ENCODE measurements around the gene KRTAP10-8.
"Not testable (repeated sequence)": the region's sequence is repeated elsewhere in the genome, so short reads cannot be mapped to it uniquely, and the experiment has no call there.

KRTAP10-8 gene

DNA sequence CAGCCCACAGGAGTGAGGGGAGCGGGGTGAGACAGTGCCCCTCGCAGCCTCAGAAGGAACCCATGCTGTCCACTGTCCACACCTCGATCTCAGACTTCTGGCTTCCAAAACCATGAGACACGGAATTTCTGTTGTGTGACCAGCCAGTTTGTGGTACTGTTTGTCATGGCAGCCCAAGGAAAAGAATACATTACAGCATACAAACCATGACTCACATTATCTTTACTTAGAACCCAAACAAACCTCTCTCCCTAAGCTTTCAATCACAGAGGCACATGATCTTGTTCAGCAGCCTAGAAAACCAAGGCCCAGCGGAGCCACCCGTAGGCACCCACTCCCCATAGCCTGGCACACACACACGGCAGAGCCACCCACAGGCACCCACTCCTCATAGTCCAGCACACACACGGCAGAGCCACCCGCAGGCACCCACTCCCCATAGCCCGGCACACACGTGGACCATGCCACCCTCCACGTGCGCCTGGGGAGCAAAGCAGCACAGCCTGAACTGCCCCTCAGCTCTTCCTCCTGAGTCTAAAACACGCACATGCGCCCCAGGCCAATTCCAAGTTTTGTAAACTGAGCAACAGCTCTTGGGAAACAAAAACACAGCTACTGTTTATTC, 38.8 kb upstream of the KRTAP10-8 start:
- TF ChIP-seq, protein P1, sequence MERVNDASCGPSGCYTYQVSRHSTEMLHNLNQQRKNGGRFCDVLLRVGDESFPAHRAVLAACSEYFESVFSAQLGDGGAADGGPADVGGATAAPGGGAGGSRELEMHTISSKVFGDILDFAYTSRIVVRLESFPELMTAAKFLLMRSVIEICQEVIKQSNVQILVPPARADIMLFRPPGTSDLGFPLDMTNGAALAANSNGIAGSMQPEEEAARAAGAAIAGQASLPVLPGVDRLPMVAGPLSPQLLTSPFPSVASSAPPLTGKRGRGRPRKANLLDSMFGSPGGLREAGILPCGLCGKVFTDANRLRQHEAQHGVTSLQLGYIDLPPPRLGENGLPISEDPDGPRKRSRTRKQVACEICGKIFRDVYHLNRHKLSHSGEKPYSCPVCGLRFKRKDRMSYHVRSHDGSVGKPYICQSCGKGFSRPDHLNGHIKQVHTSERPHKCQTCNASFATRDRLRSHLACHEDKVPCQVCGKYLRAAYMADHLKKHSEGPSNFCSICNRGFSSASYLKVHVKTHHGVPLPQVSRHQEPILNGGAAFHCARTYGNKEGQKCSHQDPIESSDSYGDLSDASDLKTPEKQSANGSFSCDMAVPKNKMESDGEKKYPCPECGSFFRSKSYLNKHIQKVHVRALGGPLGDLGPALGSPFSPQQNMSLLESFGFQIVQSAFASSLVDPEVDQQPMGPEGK (CRISPR knock-in tag; IDR thresholded peaks at IDR 0.05; ENCODE audit: borderline replicate concordance): no peak
- TF ChIP-seq PPARA (CRISPR knock-in tag; IDR thresholded peaks at IDR 0.05; ENCODE audit: borderline replicate concordance): no peak
- TF ChIP-seq, protein P2, sequence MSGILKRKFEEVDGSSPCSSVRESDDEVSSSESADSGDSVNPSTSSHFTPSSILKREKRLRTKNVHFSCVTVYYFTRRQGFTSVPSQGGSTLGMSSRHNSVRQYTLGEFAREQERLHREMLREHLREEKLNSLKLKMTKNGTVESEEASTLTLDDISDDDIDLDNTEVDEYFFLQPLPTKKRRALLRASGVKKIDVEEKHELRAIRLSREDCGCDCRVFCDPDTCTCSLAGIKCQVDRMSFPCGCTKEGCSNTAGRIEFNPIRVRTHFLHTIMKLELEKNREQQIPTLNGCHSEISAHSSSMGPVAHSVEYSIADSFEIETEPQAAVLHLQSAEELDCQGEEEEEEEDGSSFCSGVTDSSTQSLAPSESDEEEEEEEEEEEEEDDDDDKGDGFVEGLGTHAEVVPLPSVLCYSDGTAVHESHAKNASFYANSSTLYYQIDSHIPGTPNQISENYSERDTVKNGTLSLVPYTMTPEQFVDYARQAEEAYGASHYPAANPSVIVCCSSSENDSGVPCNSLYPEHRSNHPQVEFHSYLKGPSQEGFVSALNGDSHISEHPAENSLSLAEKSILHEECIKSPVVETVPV (CRISPR knock-in tag; IDR thresholded peaks at IDR 0.05): no peak
- no peak; the same call in 2 of the 3 replicates for ATAC-seq

DNA sequence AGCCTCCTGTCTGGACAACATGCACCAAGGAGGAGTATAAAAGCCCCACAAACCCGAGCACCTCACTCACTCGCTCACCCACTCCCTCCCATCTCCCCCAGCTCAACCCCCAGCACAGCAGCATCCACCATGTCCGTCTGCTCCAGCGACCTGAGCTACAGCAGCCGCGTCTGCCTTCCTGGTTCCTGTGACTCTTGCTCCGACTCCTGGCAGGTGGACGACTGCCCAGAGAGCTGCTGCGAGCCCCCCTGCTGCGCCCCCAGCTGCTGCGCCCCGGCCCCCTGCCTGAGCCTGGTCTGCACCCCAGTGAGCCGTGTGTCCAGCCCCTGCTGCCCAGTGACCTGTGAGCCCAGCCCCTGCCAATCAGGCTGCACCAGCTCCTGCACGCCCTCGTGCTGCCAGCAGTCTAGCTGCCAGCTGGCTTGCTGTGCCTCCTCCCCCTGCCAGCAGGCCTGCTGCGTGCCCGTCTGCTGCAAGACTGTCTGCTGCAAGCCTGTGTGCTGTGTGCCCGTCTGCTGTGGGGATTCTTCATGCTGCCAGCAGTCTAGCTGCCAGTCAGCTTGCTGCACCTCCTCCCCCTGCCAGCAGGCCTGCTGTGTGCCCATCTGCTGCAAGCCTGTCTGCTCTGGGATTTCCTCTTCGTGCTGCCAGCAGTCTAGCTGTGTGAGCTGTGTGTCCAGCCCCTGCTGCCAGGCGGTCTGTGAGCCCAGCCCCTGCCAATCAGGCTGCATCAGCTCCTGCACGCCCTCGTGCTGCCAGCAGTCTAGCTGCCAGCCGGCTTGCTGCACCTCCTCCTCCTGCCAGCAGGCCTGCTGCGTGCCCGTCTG, 38.0 kb upstream of the KRTAP10-8 start, which contains the start of gene KRTAP10-4:
Gene KRTAP10-4 (plus strand): TSS at position 100 of the 827 bp plus-strand sequence. CDS start 30 bp downstream, at position 130.
- ATAC-seq: not testable (repeated sequence)

- no peak; the same call in 2 of the 3 replicates for ATAC-seq
- no peak for TF ChIP-seq ESRRG (CRISPR knock-in tag; IDR thresholded peaks at IDR 0.05)
- TF ChIP-seq ZFP30 (CRISPR knock-in tag; IDR thresholded peaks at IDR 0.05): no peak
- TF ChIP-seq ZNF565 (CRISPR knock-in tag; conservative IDR thresholded peaks at IDR 0.05; ENCODE audit: low read depth): no peak
- TF ChIP-seq SNAI2 (CRISPR knock-in tag; IDR thresholded peaks at IDR 0.05): no peak
- TF ChIP-seq POU6F1 (CRISPR knock-in tag; IDR thresholded peaks at IDR 0.05; ENCODE audit: borderline replicate concordance, low read depth): no peak
- TF ChIP-seq, protein P2 (CRISPR knock-in tag; IDR thresholded peaks at IDR 0.05): no peak
- no peak for TF ChIP-seq TSHZ2 (CRISPR knock-in tag; IDR thresholded peaks at IDR 0.05)
- TF ChIP-seq ISL1 (CRISPR knock-in tag; IDR thresholded peaks at IDR 0.05): no peak
- no peak for TF ChIP-seq PPARA (CRISPR knock-in tag; IDR thresholded peaks at IDR 0.05; ENCODE audit: borderline replicate concordance)
- TF ChIP-seq BACH2 (CRISPR knock-in tag; IDR thresholded peaks at IDR 0.05; ENCODE audit: borderline replicate concordance): no peak
- no peak for TF ChIP-seq OSR1 (CRISPR knock-in tag; IDR thresholded peaks at IDR 0.05)
- TF ChIP-seq CSDC2 (CRISPR knock-in tag; IDR thresholded peaks at IDR 0.05): no peak
- TF ChIP-seq, protein P1 (CRISPR knock-in tag; IDR thresholded peaks at IDR 0.05; ENCODE audit: borderline replicate concordance): no peak
- TF ChIP-seq GLIS3 (CRISPR knock-in tag; IDR thresholded peaks at IDR 0.05): no peak
- TF ChIP-seq ZC3H10 (CRISPR knock-in tag; IDR thresholded peaks at IDR 0.05): no peak
- TF ChIP-seq RARB (CRISPR knock-in tag; IDR thresholded peaks at IDR 0.05): no peak
- TF ChIP-seq ZNF70 (CRISPR knock-in tag; IDR thresholded peaks at IDR 0.05): no peak
- TF ChIP-seq ZNF8 (CRISPR knock-in tag; IDR thresholded peaks at IDR 0.05): no peak
- no peak for TF ChIP-seq CREB5 (CRISPR knock-in tag; IDR thresholded peaks at IDR 0.05; ENCODE audit: low read depth)
Measured at GRCh38 chr21:44574457-44575306, 37.2 kb upstream of the KRTAP10-8 start.

All from SK-N-SH treated with all-trans-retinoic acid at 6 μM for 48 hours (cell line).